Heart right ventricle (tissue), 16 donors: Measurements from ENCODE around the gene CPEB4. TPM values are rescaled to one million over a fixed set of nuclear protein-coding genes. Genes with fewer than 3 reads are reported as not detected.

ENCODE experiments used
- ATAC-seq, 8 donors: fragments of 200-7000 bp; cut with Tn5 transposase; one replicate each; pipeline ENCODE4 v1.9.1; 2020; ENCODE audit warnings: mild to moderate bottlenecking in 8 of 8, moderate library complexity in 8 of 8, moderate number of reproducible peaks in 1 of 8
- DNase-seq, 2 donors: peaks; one replicate each; pipeline ENCODE4 v3.0.0-alpha.2; 2020
- H3K27ac ChIP-seq, 10 donors: fragments of 200-600 bp; sonication (generic) in 2 of 10; one replicate each; pipeline versions ENCODE4 v1.5.0 to v1.8.0; 2020 to 2022; ENCODE audit warnings: mild to moderate bottlenecking in 3 of 10
- H3K27me3 ChIP-seq, 7 donors: fragments of 200-600 bp; one replicate each; pipeline ENCODE4 v1.8.0; 2021 to 2022; ENCODE audit warnings: mild to moderate bottlenecking in 2 of 7
- H3K36me3 ChIP-seq, 9 donors: fragments of 200-600 bp; sonication (generic) in 1 of 9; one replicate each; pipeline versions ENCODE4 v1.5.0 to v1.8.0; 2020 to 2022; ENCODE audit warnings: mild to moderate bottlenecking in 2 of 9
- H3K4me1 ChIP-seq, 9 donors: fragments of 200-600 bp; sonication (generic) in 1 of 9; one replicate each; pipeline versions ENCODE4 v1.5.0 to v1.8.0; 2020 to 2022; ENCODE audit warnings: mild to moderate bottlenecking in 4 of 9
- H3K4me3 ChIP-seq, 10 donors: fragments of 200-600 bp; sonication (generic) in 2 of 10; one replicate each; pipeline versions ENCODE4 v1.5.0 to v1.8.0; 2020 to 2022; ENCODE audit warnings: mild to moderate bottlenecking in 7 of 10, moderate library complexity in 2 of 10
- H3K9me3 ChIP-seq, 11 donors: fragments of 200-600 bp in 10 of 11; sonication (generic) in 2 of 11; one replicate each; pipeline versions ENCODE4 v1.5.0 to v1.8.0; 2013 to 2022; ENCODE audit warnings: mild to moderate bottlenecking in 2 of 11, control low read depth in 1 of 11, moderate library complexity in 1 of 11
- CTCF ChIP-seq, 9 donors: fragments of 200-600 bp; sonication (generic) in 2 of 9; IDR thresholded peaks; one replicate each; pipeline versions ENCODE4 v1.5.0 to v1.8.0; 2021 to 2022; ENCODE audit warnings: antibody characterized with exemption in 9 of 9, mild to moderate bottlenecking in 5 of 9, moderate library complexity in 1 of 9
- WGBS, 2 donors: extraction: QIAGEN DNeasy Blood & Tissue Kit; methylation state at CpG; one replicate each; pipeline ENCODE4 v1.1.7; 2013; ENCODE audit warnings: inconsistent platforms in 1 of 2; 5-methylcytosine and 5-hydroxymethylcytosine counted together
- intact Hi-C, 10 donors: fragments of 100-400 bp; cut with DNase I; formaldehyde crosslinking; loops; one replicate each; pipeline versions ENCODE4 v1.11.1 to v1.14.2; 2022
- polyA plus RNA-seq, 2 donors: library from polyadenylated mRNA; stranded (reverse); fragments of 200-250 nt; gene quantifications; one replicate each; pipeline ENCODE4 v1.2.3, GENCODE V29; 2013
- total RNA-seq, 10 donors: library from RNA; stranded (reverse); fragmentation: NEBNext Ultra II Directional in 3 of 10; extraction: Animal tissue kit (Norgen Biotek cat#: 25700) in 3 of 10; gene quantifications; one replicate each; pipeline versions ENCODE4 v1.2.1 to v1.2.4, GENCODE V29; 2021 to 2023
- donor health status: Arrhythmogenic right ventricular cardiomyopathy.
- donor health status: ischemic (EF 13 %, LVEDD 7.1; RV severe dilation, severe dysfunction).
- donor health status: healthy with polysubstance abuse.
- donor health status: DM: no; HTN: yes; CAD: no.
- donor health status: DM: no; HTN: no; CAD: no.
- donor health status: ischemic (EF 25% LVEDD 6.9; RV normal size, moderate dysfunction).
- donor health status: ischemic (EF 25% LVEDD 5.7; RV mildly dilated, moderate dysfunction).
- donor health status: healthy.
- donor health status: DM: yes; HTN: yes; CAD: no.
- donor health status: Ischemic cardiomyopathy.
- donor health status: ischemic (EF 35%, LVEDD 5.7; RV mildly dilated, moderate dysfunction).
- donor health status: nonischemic (EF 11% LVEDD 7.7; RV severe dilation, severe dysfunction).
- donor health status: DM: yes; HTN: yes; CAD: no.
- donor health status: PGD.
- donor health status: ischemic (EF 29% LVEDD 5.4; RV normal size, mild dysfunction).
- donor health status: nonischemic (EF 23%, LVEDD 6.1; RV moderate dilation, normal function).

Gene CPEB4
- total and polyA plus RNA-seq, 12 donors, result 29.4 to 279 (median 168) TPM

GRCh38 chr5:173974688-173975239 lies 86.6 kb downstream of the CPEB4 start:
- Histone ChIP-seq H3K27me3 (peaks cover 0 to 27% (median 0%) of the 10 kb centered on the region in 7 donors), H3K4me3 (no peak overlapping the region), H3K27ac (no peak overlapping the region), H3K4me1 (peaks cover 0 to 21% (median 10%) of the 10 kb centered on the region in 9 donors), H3K36me3 (no peaks in the 10 kb centered on the region), H3K9me3 (no peaks in the 10 kb centered on the region)
- DNase-seq (no peak), ATAC-seq (no peak)
- no peak for TF ChIP-seq CTCF (IDR thresholded peaks at IDR 0.05)
- intact Hi-C loops, result loop anchor here in 9 of 10 donors (5.0 to 10.0 kb wide), 10 partner anchors 67 to 680 kb away; partner anchors contain the start of gene CPEB4 (in 2 of the 9)
- WGBS, 2 donors, result 71 to 73% methylated on average over 5 of the region's 5 CpGs

GRCh38 chr5:173981185-173981761 lies 93.1 kb downstream of the CPEB4 start:
- intact Hi-C loops, result loop anchor here in 2 of 10 donors (10.0 kb wide), 2 partner anchors 334 to 686 kb away; no protein-coding TSS in a partner anchor

GRCh38 chr5:173984218-173984617 lies 96.1 kb downstream of the CPEB4 start:
- H3K4me3 ChIP-seq, result no peak overlapping the region
- peaks cover 0 to 20% (median 0%) of the 10 kb centered on the region in 7 donors for H3K27me3 ChIP-seq
- no peaks in the 10 kb centered on the region for H3K4me1 ChIP-seq
- H3K9me3 ChIP-seq, result peaks cover 0 to 8% (median 0%) of the 10 kb centered on the region in 11 donors
- H3K27ac ChIP-seq, result no peak overlapping the region
- intact Hi-C loops, result loop anchor here in 2 of 10 donors (10.0 kb wide), 2 partner anchors 331 to 689 kb away; no protein-coding TSS in a partner anchor
- WGBS, 2 donors, result 43 to 52% methylated on average over 4 of the region's 4 CpGs
- TF ChIP-seq CTCF (IDR thresholded peaks at IDR 0.05), result peak in 7 of 9 donors; percentile 39 to 58 (median 49)
- H3K36me3 ChIP-seq, result no peaks in the 10 kb centered on the region
- peak in 6 of 8 donors; percentile 42 to 81 (median 66) for ATAC-seq
- no peak for DNase-seq

More at GRCh38 chr5:173981185-173981761, 93.1 kb downstream of the CPEB4 start:
- H3K4me3 ChIP-seq, result no peak overlapping the region
- DNase-seq (no peak), ATAC-seq (no peak)
- no peak for TF ChIP-seq CTCF (IDR thresholded peaks at IDR 0.05)
- H3K9me3 ChIP-seq, result peaks cover 0 to 8% (median 0%) of the 10 kb centered on the region in 11 donors
- no peak overlapping the region for H3K27ac ChIP-seq
- H3K4me1 ChIP-seq, result no peaks in the 10 kb centered on the region
- peaks cover 0 to 27% (median 0%) of the 10 kb centered on the region in 7 donors for H3K27me3 ChIP-seq
- 73 to 78% methylated on average over 5 of the region's 5 CpGs for WGBS, 2 donors
- no peaks in the 10 kb centered on the region for H3K36me3 ChIP-seq

- Histone ChIP-seq H3K4me3 (no peak within 1 kb of the TSS), H3K36me3 (no peaks in the 10 kb centered on the region), H3K27ac (no peak within 1 kb of the TSS), H3K4me1 (no peaks in the 10 kb centered on the region), H3K27me3 (peaks cover 0 to 9% (median 0%) of the 10 kb centered on the region in 7 donors), H3K9me3 (peaks cover 0 to 10% (median 0%) of the 10 kb centered on the region in 11 donors)
- intact Hi-C loops, result loop anchor here in 2 of 10 donors (10.0 kb wide), 2 partner anchors 326 to 694 kb away; no protein-coding TSS in a partner anchor
- ATAC-seq (peak in 3 of 8 donors; percentile 27 to 62 (median 43)), DNase-seq (no peak)
- 93% methylated on average over 48 to 51 of the region's 51 CpGs for WGBS, 2 donors
- no peak for TF ChIP-seq CTCF (IDR thresholded peaks at IDR 0.05)
Observed at GRCh38 chr5:173988554-173989431, 100.6 kb downstream of the CPEB4 start, which contains the start of gene C5orf47. Gene C5orf47 (plus strand): TSS chr5:173989170. CDS start chr5:173989264, 94 bp downstream.
